Choroid plexus epithelial cell (primary cell): ENCODE results near the gene APMAP.

ENCODE experiments used
- DNase-seq: peaks from one replicate; pipeline ENCODE4 v3.0.0-alpha.2; 2010; ENCODE audit warnings: low read depth
- H3K4me3 ChIP-seq: 2 replicates; pipeline ENCODE4 v1.5.1; 2011; ENCODE audit warnings: low read depth, mild to moderate bottlenecking, control low read depth, low read length, moderate library complexity
- CTCF ChIP-seq: conservative IDR thresholded peaks from 2 replicates; pipeline ENCODE4 v1.5.1; 2011; ENCODE audit warnings: low read depth, mild to moderate bottlenecking, control low read depth, inconsistent platforms, low read length, moderate library complexity

The APMAP gene

GRCh38 chr20:24971376-24972101 lies 21.0 kb downstream of the APMAP start:
- no peak for DNase-seq
- TF ChIP-seq CTCF: no peak
- no peak overlapping the region for H3K4me3 ChIP-seq

- no peak for TF ChIP-seq CTCF
- H3K4me3 ChIP-seq: no peak overlapping the region
- DNase-seq: no peak
Observed at GRCh38 chr20:24970754-24971153, 21.8 kb downstream of the APMAP start.

- no peak for DNase-seq
- no peak overlapping the region for H3K4me3 ChIP-seq
- no peak for TF ChIP-seq CTCF
Observed at GRCh38 chr20:24970030-24970553, 22.5 kb downstream of the APMAP start.

GRCh38 chr20:24969186-24970029 lies 23.1 kb downstream of the APMAP start:
- no peak for DNase-seq
- no peak for TF ChIP-seq CTCF
- H3K4me3 ChIP-seq: no peak overlapping the region

- TF ChIP-seq CTCF: no peak
- no peak for DNase-seq
- no peak overlapping the region for H3K4me3 ChIP-seq
Observed at GRCh38 chr20:24968278-24968800, 24.2 kb downstream of the APMAP start.

GRCh38 chr20:24966317-24967012 lies 26.1 kb downstream of the APMAP start:
- TF ChIP-seq CTCF: no peak
- no peak for DNase-seq
- H3K4me3 ChIP-seq: no peak overlapping the region
